Activated CD8-positive, alpha-beta T cell treated with anti-CD3 and anti-CD28 coated beads for 36 hours (primary cell): ENCODE results near the gene PAX4. TPM values are rescaled to one million over a fixed set of nuclear protein-coding genes. Genes with fewer than 3 reads are reported as not detected.

Source experiments
- ATAC-seq: fragments of 200-7000 bp; cut with Tn5 transposase; one replicate; pipeline ENCODE4 v1.10.0; 2021; ENCODE audit warnings: mild to moderate bottlenecking, moderate library complexity
- CTCF ChIA-PET: fragments of 350-600 bp; sonication (Branson Sonifier 250); formaldehyde crosslinking; loops from one replicate; lab custom pipeline; 2021; ENCODE audit warnings: antibody characterized with exemption; lab: Charles Lee
- POLR2A ChIA-PET: fragments of 350-600 bp; sonication (Branson Sonifier 250); formaldehyde crosslinking; loops from one replicate; lab custom pipeline; 2021; ENCODE audit warnings: antibody characterized with exemption; lab: Charles Lee
- DNase-seq: peaks from one replicate; pipeline ENCODE4 v3.0.0-alpha.2; 2020
- H3K27ac Mint-ChIP-seq: one replicate; pipeline ENCODE4 v1.8.0; 2021; ENCODE audit warnings: mild to moderate bottlenecking, mixed read lengths
- H3K27me3 Mint-ChIP-seq: one replicate; pipeline ENCODE4 v1.8.0; 2021; ENCODE audit warnings: mixed read lengths
- H3K36me3 Mint-ChIP-seq: one replicate; pipeline ENCODE4 v1.8.0; 2021; ENCODE audit warnings: low read depth, mixed read lengths
- H3K4me1 Mint-ChIP-seq: one replicate; pipeline ENCODE4 v1.8.0; 2021; ENCODE audit warnings: low read depth, mixed read lengths
- H3K4me3 Mint-ChIP-seq: one replicate; pipeline ENCODE4 v1.8.0; 2021; ENCODE audit warnings: mild to moderate bottlenecking, moderate library complexity, mixed read lengths
- H3K9me3 Mint-ChIP-seq: one replicate; pipeline ENCODE4 v1.8.0; 2021; ENCODE audit warnings: mixed read lengths
- intact Hi-C: fragments of 100-400 bp; cut with micrococcal nuclease; formaldehyde crosslinking; loops from one replicate; pipeline ENCODE4 v1.10.0; 2022
- total RNA-seq, 2 experiments: library from RNA; stranded (reverse); gene quantifications; one replicate each; pipeline ENCODE4 v1.2.3, GENCODE V29; 2021
- TF ChIP-seq, protein P1 (sequence below): fragments of 200-600 bp; IDR thresholded peaks from one replicate; pipeline ENCODE4 v1.8.0; 2022; ENCODE audit warnings: antibody characterized with exemption, mild to moderate bottlenecking

The PAX4 gene
- total RNA-seq, 2 experiments from 2014 or later: not detected

DNA sequence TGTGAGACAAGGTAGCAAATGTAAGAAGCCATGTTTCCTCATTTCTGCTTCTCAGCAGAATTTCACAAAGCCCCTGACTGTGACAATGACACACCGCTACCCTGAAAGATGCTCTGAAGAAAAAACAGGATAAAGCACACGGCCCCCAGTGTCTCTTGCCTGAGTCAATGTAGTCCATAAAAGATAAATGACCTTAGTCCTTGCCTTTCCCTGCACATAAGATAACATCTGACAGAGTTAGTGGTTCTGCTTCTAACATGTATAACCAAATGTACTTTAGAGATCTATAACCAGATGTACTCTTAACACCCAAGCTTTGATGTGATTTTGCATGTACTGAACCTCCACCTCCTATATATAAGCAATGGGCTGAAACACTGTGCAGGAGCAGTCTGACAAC lies 31.0 kb upstream of the PAX4 start:
- H3K36me3 Mint-ChIP-seq: peaks cover 11% of the 10 kb centered on the region
- CTCF ChIA-PET: interaction anchor here (1.5 kb wide), 1 partner anchor 65 kb away, joined by 3 read pairs; no protein-coding TSS in a partner anchor
- no peak overlapping the region for H3K4me3 Mint-ChIP-seq
- ATAC-seq (no peak), DNase-seq (no peak)
- intact Hi-C loops: no loop called here
- no peaks in the 10 kb centered on the region for H3K27me3 Mint-ChIP-seq
- TF ChIP-seq, protein P1, sequence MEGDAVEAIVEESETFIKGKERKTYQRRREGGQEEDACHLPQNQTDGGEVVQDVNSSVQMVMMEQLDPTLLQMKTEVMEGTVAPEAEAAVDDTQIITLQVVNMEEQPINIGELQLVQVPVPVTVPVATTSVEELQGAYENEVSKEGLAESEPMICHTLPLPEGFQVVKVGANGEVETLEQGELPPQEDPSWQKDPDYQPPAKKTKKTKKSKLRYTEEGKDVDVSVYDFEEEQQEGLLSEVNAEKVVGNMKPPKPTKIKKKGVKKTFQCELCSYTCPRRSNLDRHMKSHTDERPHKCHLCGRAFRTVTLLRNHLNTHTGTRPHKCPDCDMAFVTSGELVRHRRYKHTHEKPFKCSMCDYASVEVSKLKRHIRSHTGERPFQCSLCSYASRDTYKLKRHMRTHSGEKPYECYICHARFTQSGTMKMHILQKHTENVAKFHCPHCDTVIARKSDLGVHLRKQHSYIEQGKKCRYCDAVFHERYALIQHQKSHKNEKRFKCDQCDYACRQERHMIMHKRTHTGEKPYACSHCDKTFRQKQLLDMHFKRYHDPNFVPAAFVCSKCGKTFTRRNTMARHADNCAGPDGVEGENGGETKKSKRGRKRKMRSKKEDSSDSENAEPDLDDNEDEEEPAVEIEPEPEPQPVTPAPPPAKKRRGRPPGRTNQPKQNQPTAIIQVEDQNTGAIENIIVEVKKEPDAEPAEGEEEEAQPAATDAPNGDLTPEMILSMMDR: no peak
- peaks cover 7% of the 10 kb centered on the region for H3K4me1 Mint-ChIP-seq
- H3K27ac Mint-ChIP-seq: no peak overlapping the region
- no peaks in the 10 kb centered on the region for H3K9me3 Mint-ChIP-seq
- POLR2A ChIA-PET: no interaction called here

DNA sequence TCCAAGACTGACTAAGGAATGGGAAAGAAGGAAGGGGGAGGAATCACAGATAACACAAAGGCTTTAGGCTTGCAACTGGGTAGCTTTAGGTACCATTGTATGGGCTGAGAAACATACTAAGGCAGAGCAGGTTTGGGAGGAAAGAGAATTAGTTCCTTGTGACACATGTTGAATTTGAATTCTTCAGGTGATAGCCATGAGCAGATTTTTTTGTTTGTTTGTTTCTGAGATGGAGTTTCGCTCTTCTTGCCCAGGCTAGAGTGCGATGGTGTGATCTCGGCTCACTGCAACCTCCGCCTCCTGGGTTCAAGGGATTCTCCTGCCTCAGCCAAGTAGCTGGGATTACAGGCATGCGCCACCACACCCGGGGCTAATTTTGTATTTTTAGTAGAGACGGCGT lies 29.7 kb upstream of the PAX4 start:
- Mint-ChIP-seq H3K36me3 (peaks cover 3% of the 10 kb centered on the region), H3K9me3 (no peaks in the 10 kb centered on the region), H3K4me3 (no peak overlapping the region), H3K27me3 (no peaks in the 10 kb centered on the region), H3K27ac (no peak overlapping the region), H3K4me1 (no peaks in the 10 kb centered on the region)
- no peak for DNase-seq
- POLR2A ChIA-PET: no interaction called here
- intact Hi-C loops: no loop called here
- no peak for ATAC-seq
- CTCF ChIA-PET: no interaction called here
- TF ChIP-seq, protein P1: no peak

DNA sequence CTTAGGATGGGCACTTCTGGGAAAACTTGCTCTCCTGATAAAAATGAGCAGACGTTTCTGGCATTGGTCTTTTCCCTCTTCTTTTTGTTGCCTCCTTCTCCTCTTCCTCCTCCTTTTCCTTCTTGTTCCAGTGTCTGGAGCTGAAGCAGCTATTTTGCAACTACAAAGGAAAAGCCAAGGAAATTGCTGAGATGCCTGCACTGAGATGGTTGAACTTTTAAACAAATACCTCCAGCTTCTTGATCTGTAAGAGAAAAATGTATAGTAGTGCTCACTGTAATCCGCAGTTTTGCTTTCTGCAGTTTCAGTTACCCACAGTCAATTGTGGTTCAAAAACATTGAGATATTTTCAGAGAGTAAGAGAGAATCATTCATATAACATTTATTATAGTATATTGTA lies 26.5 kb upstream of the PAX4 start:
- TF ChIP-seq, protein P1: no peak
- Mint-ChIP-seq H3K4me1 (no peaks in the 10 kb centered on the region), H3K9me3 (no peaks in the 10 kb centered on the region), H3K36me3 (no peaks in the 10 kb centered on the region), H3K4me3 (no peak overlapping the region), H3K27me3 (peaks cover 4% of the 10 kb centered on the region), H3K27ac (no peak overlapping the region)
- ATAC-seq (no peak), DNase-seq (no peak)
- POLR2A ChIA-PET: no interaction called here
- intact Hi-C loops: no loop called here
- CTCF ChIA-PET: no interaction called here

DNA sequence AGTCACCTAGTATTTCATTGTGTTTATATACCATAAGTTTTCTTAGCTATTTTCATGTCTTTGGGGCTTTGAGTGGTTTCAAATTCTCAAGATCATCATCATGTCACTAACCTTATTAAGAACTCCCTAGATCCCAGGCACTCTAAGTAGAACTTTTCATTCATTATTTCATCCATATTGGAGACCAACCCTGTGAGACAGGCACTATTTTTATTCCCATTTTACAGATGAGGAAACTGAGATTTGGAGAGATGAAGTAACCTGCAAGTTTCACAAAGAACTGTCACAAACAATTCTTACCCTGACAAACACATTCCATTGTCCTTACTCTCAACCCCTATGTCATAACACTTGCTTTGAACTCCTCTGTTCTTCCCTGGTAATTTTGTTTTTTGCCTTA lies 20.3 kb upstream of the PAX4 start:
- H3K36me3 Mint-ChIP-seq: no peaks in the 10 kb centered on the region
- TF ChIP-seq, protein P1: no peak
- H3K4me3 Mint-ChIP-seq: no peak overlapping the region
- DNase-seq (no peak), ATAC-seq (no peak)
- H3K27me3 Mint-ChIP-seq: peaks cover 26% of the 10 kb centered on the region
- CTCF ChIA-PET: interaction anchor here (0.6 to 1.9 kb wide), 2 partner anchors 10 to 396 kb away, joined by 4 to 7 read pairs; no protein-coding TSS in a partner anchor
- POLR2A ChIA-PET: interaction anchor here (1.1 kb wide), 1 partner anchor 52 kb away, joined by 3 read pairs; the partner anchor contains the start of gene GCC1
- intact Hi-C loops: no loop called here
- H3K4me1 Mint-ChIP-seq: peaks cover 6% of the 10 kb centered on the region
- H3K27ac Mint-ChIP-seq: no peak overlapping the region
- no peaks in the 10 kb centered on the region for H3K9me3 Mint-ChIP-seq

DNA sequence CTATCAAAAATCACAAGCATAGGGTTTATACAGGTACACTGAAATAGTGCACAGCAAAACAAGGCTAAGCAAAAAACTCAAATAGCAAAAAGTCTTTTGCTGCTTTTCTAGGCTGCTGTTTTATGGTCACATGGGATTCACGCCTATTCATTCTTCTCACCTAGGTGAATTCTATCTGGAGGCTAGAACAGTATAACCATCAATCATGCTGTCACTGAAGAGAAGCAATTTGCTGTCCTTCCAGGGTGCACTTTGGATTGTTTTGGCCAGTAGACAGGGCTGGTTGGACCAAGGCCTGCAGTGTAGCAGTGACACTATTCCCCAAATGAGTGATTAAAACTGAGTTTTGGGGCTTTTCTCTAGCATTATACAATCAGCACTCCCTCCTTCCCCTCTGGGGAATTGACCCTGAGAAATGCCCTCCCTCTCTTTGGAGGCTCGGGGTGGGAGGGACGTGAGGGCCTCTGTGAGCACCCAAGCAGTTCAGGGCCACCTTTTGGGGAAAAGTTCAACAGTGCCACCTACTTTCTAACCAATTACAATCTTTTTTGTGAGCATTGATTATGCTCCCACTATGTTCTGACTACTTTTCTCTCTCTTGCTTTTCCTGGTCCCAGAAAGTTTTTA lies 17.8 kb upstream of the PAX4 start:
- no peak for DNase-seq
- TF ChIP-seq, protein P1: no peak
- H3K9me3 Mint-ChIP-seq: no peaks in the 10 kb centered on the region
- intact Hi-C loops: no loop called here
- H3K4me1 Mint-ChIP-seq: peaks cover 6% of the 10 kb centered on the region
- H3K27me3 Mint-ChIP-seq: peaks cover 31% of the 10 kb centered on the region
- no peak overlapping the region for H3K4me3 Mint-ChIP-seq
- no peak for ATAC-seq
- ChIA-PET POLR2A (interaction anchor here (0.8 kb wide), 1 partner anchor 15 kb away, joined by 4 read pairs; no protein-coding TSS in a partner anchor), CTCF (no interaction called here)
- H3K36me3 Mint-ChIP-seq: no peaks in the 10 kb centered on the region
- no peak overlapping the region for H3K27ac Mint-ChIP-seq
